HEK293 (cell line): ENCODE measurements around the gene PACS1.

Source experiments
- CTCF ChIA-PET: fragments of 350-600 bp; formaldehyde crosslinking; extraction: SDS; loops from one replicate; lab custom pipeline; 2021; ENCODE audit warnings: antibody characterized with exemption; lab: Yijun Ruan, JAX
- POLR2A ChIA-PET: fragments of 300-600 bp; formaldehyde crosslinking; extraction: SDS; loops from one replicate; lab custom pipeline; 2020; ENCODE audit warnings: antibody characterized with exemption, inconsistent platforms; lab: Yijun Ruan, JAX
- H3K27ac ChIP-seq: fragments of 200-500 bp; sonication (Bioruptor generic); 2 replicates; pipeline ENCODE4 v1.5.1; 2014; ENCODE audit warnings: low read depth, low read length, control low read depth, inconsistent platforms; ENCODE audit errors: extremely low read depth
- H3K36me3 ChIP-seq, 2 experiments: fragments of 200-500 bp in 1 of 2; sonication (Bioruptor generic) in 1 of 2; 1 replicate in 1 of 2; 2 replicates in 1 of 2; pipeline ENCODE4 v1.5.1; 2014 to 2017; ENCODE audit warnings: inconsistent platforms in 2 of 2, low read length in 2 of 2; ENCODE audit not compliant: control insufficient read depth in 2 of 2, insufficient read depth in 1 of 2
- H3K4me1 ChIP-seq: fragments of 200-500 bp; sonication (Bioruptor generic); 2 replicates; pipeline ENCODE4 v1.5.1; 2014; ENCODE audit warnings: mild to moderate bottlenecking, low read length, inconsistent platforms; ENCODE audit not compliant: control insufficient read depth, insufficient read depth
- H3K4me3 ChIP-seq: 2 replicates; pipeline ENCODE4 v1.5.1; 2011; ENCODE audit warnings: low read depth, mild to moderate bottlenecking, control low read depth, low read length, moderate library complexity
- H3K9me3 ChIP-seq: fragments of 200-500 bp; sonication (Bioruptor generic); 2 replicates; pipeline ENCODE4 v1.5.1; 2014; ENCODE audit warnings: low read depth, low read length, inconsistent platforms; ENCODE audit not compliant: control insufficient read depth, insufficient read depth
- CTCF ChIP-seq: fragments of 450-650 bp; formaldehyde crosslinking; IDR thresholded peaks from 2 replicates; pipeline ENCODE4 v1.5.1; 2016; ENCODE audit warnings: missing biosample characterization, missing genetic modification characterization
- GLIS1 ChIP-seq: fragments of 450-650 bp; formaldehyde crosslinking; IDR thresholded peaks from 2 replicates; pipeline ENCODE4 v1.5.1; 2016; ENCODE audit warnings: missing biosample characterization, missing genetic modification characterization
- HIC1 ChIP-seq: fragments of 450-650 bp; formaldehyde crosslinking; IDR thresholded peaks from 2 replicates; pipeline ENCODE4 v1.5.1; 2016; ENCODE audit warnings: missing biosample characterization, missing genetic modification characterization
- KLF9 ChIP-seq: fragments of 450-650 bp; formaldehyde crosslinking; IDR thresholded peaks from 2 replicates; pipeline ENCODE4 v1.5.1; 2016; ENCODE audit warnings: missing biosample characterization, missing genetic modification characterization, low read depth
- OSR2 ChIP-seq: fragments of 450-650 bp; formaldehyde crosslinking; IDR thresholded peaks from 2 replicates; pipeline ENCODE4 v1.5.1; 2016; ENCODE audit warnings: missing biosample characterization, missing genetic modification characterization
- SP2 ChIP-seq: fragments of 450-650 bp; formaldehyde crosslinking; IDR thresholded peaks from 2 replicates; pipeline ENCODE4 v1.5.1; 2016; ENCODE audit warnings: missing biosample characterization, missing genetic modification characterization
- ZFP37 ChIP-seq: fragments of 450-650 bp; formaldehyde crosslinking; IDR thresholded peaks from 2 replicates; pipeline ENCODE4 v1.5.1; 2016; ENCODE audit warnings: missing biosample characterization, missing genetic modification characterization
- ZNF10 ChIP-seq: fragments of 450-650 bp; formaldehyde crosslinking; IDR thresholded peaks from 2 replicates; pipeline ENCODE4 v1.5.1; 2017; ENCODE audit warnings: missing biosample characterization, missing genetic modification characterization
- ZNF121 ChIP-seq: fragments of 450-650 bp; formaldehyde crosslinking; IDR thresholded peaks from 2 replicates; pipeline ENCODE4 v1.5.1; 2016; ENCODE audit warnings: missing biosample characterization, missing genetic modification characterization
- ZNF221 ChIP-seq: fragments of 450-650 bp; formaldehyde crosslinking; IDR thresholded peaks from 2 replicates; pipeline ENCODE4 v1.5.1; 2017; ENCODE audit warnings: missing biosample characterization, missing genetic modification characterization, borderline replicate concordance
- ZNF239 ChIP-seq: fragments of 450-650 bp; formaldehyde crosslinking; IDR thresholded peaks from 2 replicates; pipeline ENCODE4 v1.5.1; 2016; ENCODE audit warnings: missing biosample characterization, missing genetic modification characterization
- ZNF24 ChIP-seq: fragments of 450-650 bp; formaldehyde crosslinking; IDR thresholded peaks from 2 replicates; pipeline ENCODE4 v1.5.1; 2016; ENCODE audit warnings: missing biosample characterization, missing genetic modification characterization
- ZNF335 ChIP-seq: fragments of 450-650 bp; formaldehyde crosslinking; conservative IDR thresholded peaks from 2 replicates; pipeline ENCODE4 v1.5.1; 2016; ENCODE audit warnings: missing biosample characterization, missing genetic modification characterization
- ZNF398 ChIP-seq: fragments of 450-650 bp; formaldehyde crosslinking; IDR thresholded peaks from 2 replicates; pipeline ENCODE4 v1.5.1; 2017; ENCODE audit warnings: missing biosample characterization, missing genetic modification characterization
- ZNF404 ChIP-seq: fragments of 450-650 bp; formaldehyde crosslinking; IDR thresholded peaks from 2 replicates; pipeline ENCODE4 v1.5.1; 2017; ENCODE audit warnings: missing biosample characterization, missing genetic modification characterization
- ZNF416 ChIP-seq: fragments of 450-650 bp; formaldehyde crosslinking; IDR thresholded peaks from 2 replicates; pipeline ENCODE4 v1.5.1; 2016; ENCODE audit warnings: missing biosample characterization, missing genetic modification characterization
- ZNF501 ChIP-seq: fragments of 450-650 bp; formaldehyde crosslinking; IDR thresholded peaks from 2 replicates; pipeline ENCODE4 v1.5.1; 2016; ENCODE audit warnings: missing biosample characterization, missing genetic modification characterization
- ZNF549 ChIP-seq: fragments of 450-650 bp; IDR thresholded peaks from 2 replicates; pipeline ENCODE4 v1.5.1; 2018; ENCODE audit warnings: missing biosample characterization, missing genetic modification characterization, mild to moderate bottlenecking, inconsistent platforms, moderate library complexity
- ZNF555 ChIP-seq: fragments of 450-650 bp; formaldehyde crosslinking; conservative IDR thresholded peaks from 2 replicates; pipeline ENCODE4 v1.5.1; 2017; ENCODE audit warnings: missing biosample characterization, mild to moderate bottlenecking, missing genetic modification characterization, inconsistent platforms
- ZNF600 ChIP-seq: fragments of 450-650 bp; formaldehyde crosslinking; IDR thresholded peaks from 2 replicates; pipeline ENCODE4 v1.5.1; 2016; ENCODE audit warnings: missing biosample characterization, missing genetic modification characterization
- ZNF621 ChIP-seq: fragments of 450-650 bp; formaldehyde crosslinking; IDR thresholded peaks from 2 replicates; pipeline ENCODE4 v1.5.1; 2017; ENCODE audit warnings: missing biosample characterization, missing genetic modification characterization
- ZNF624 ChIP-seq: fragments of 450-650 bp; formaldehyde crosslinking; IDR thresholded peaks from 2 replicates; pipeline ENCODE4 v1.5.1; 2017; ENCODE audit warnings: missing biosample characterization, missing genetic modification characterization
- ZNF701 ChIP-seq: fragments of 450-650 bp; formaldehyde crosslinking; IDR thresholded peaks from 2 replicates; pipeline ENCODE4 v1.5.1; 2016; ENCODE audit warnings: missing biosample characterization, missing genetic modification characterization
- ZSCAN18 ChIP-seq: fragments of 450-650 bp; formaldehyde crosslinking; IDR thresholded peaks from 2 replicates; pipeline ENCODE4 v1.5.1; 2016; ENCODE audit warnings: missing biosample characterization, missing genetic modification characterization

Gene PACS1

GRCh38 chr11:66068923-66069714 lies 953 bp upstream of the PACS1 start:
- TF ChIP-seq OSR2 (tag by site-specific recombination), result peak; percentile 43
- 0 out of 2 replicates have a peak, but pooled peaks have one; percentile 50 for TF ChIP-seq ZNF600 (tag by site-specific recombination)
- TF ChIP-seq ZNF416 (tag by site-specific recombination), result no peak
- TF ChIP-seq ZNF701 (tag by site-specific recombination), result no peak
- TF ChIP-seq ZNF621 (tag by site-specific recombination), result no peak
- peaks cover 8 to 65% of the 10 kb centered on the region in 2 experiments for H3K36me3 ChIP-seq
- POLR2A ChIA-PET, result interaction anchor here (0.6 to 1.8 kb wide), 3 partner anchors 10 to 50 kb away, joined by 3 to 10 read pairs (median 4); no protein-coding TSS in a partner anchor
- CTCF ChIA-PET, result interaction anchor here (0.6 to 5.4 kb wide), 37 partner anchors 7 to 466 kb away, joined by 3 to 61 read pairs (median 4); partner anchors contain the start of genes CATSPER1 and SF3B2
- peak overlapping the region; percentile 81; the same call in 1 of the 2 replicates for H3K27ac ChIP-seq
- no peaks in the 10 kb centered on the region for H3K9me3 ChIP-seq
- H3K4me3 ChIP-seq, result peak overlapping the region; percentile 76
- H3K4me1 ChIP-seq, result no peaks in the 10 kb centered on the region; the same call in none of the 2 replicates

GRCh38 chr11:66070604-66071380 lies 720 bp downstream of the PACS1 start:
- Histone ChIP-seq H3K27ac (peak overlapping the region; percentile 81), H3K36me3 (peaks cover 6 to 57% of the 10 kb centered on the region in 2 experiments)
- TF ChIP-seq ZSCAN18 (tag by site-specific recombination) (no peak), ZNF239 (no peak), ZNF398 (0 out of 2 replicates have a peak, but pooled peaks have one; percentile 17), HIC1 (tag by site-specific recombination) (no peak), ZNF549 (tag by site-specific recombination) (no peak), ZNF501 (no peak), CTCF (no peak), ZNF335 (tag by site-specific recombination) (peak; percentile 86), ZNF555 (no peak), ZNF10 (tag by site-specific recombination) (no peak), SP2 (tag by site-specific recombination) (peak; percentile 54), ZNF600 (tag by site-specific recombination) (no peak), ZNF121 (tag by site-specific recombination) (no peak), KLF9 (tag by site-specific recombination) (peak; percentile 19; the same call in 1 of the 2 replicates), ZFP37 (tag by site-specific recombination) (no peak), ZNF24 (tag by site-specific recombination) (no peak), ZNF221 (tag by site-specific recombination) (no peak), ZNF404 (tag by site-specific recombination) (no peak), GLIS1 (tag by site-specific recombination) (peak; percentile 56; the same call in 1 of the 2 replicates), ZNF701 (tag by site-specific recombination) (no peak), ZNF624 (tag by site-specific recombination) (no peak)

More at GRCh38 chr11:66070604-66071380, 720 bp downstream of the PACS1 start:
- Histone ChIP-seq H3K9me3 (no peaks in the 10 kb centered on the region), H3K4me3 (peak overlapping the region; percentile 76), H3K4me1 (no peaks in the 10 kb centered on the region; the same call in none of the 2 replicates)
- ChIA-PET CTCF (interaction anchor here (0.5 to 1.4 kb wide), 9 partner anchors 26 to 286 kb away, joined by 3 to 8 read pairs (median 4); no protein-coding TSS in a partner anchor), POLR2A (interaction anchor here (0.6 to 1.5 kb wide), 5 partner anchors 13 to 568 kb away, joined by 3 to 7 read pairs (median 3); no protein-coding TSS in a partner anchor)
